H9 (cell line): ENCODE results near the gene KCNH1. TPM values are rescaled to one million over a fixed set of nuclear protein-coding genes. Genes with fewer than 3 reads are reported as not detected.

Experiments
- DNase-seq: peaks from one replicate; pipeline ENCODE4 v3.0.0-alpha.2; 2017
- H2AFZ ChIP-seq: one replicate; pipeline ENCODE4 v1.6.1; 2013; ENCODE audit warnings: mild to moderate bottlenecking, low read length, control low read depth, moderate library complexity
- H2AK5ac ChIP-seq: 2 replicates; pipeline ENCODE4 v1.6.1; 2013; ENCODE audit warnings: low read length, control low read depth, mixed read lengths; ENCODE audit not compliant: insufficient read length
- H2BK120ac ChIP-seq: one replicate; pipeline ENCODE4 v1.6.1; 2013; ENCODE audit warnings: low read depth, mild to moderate bottlenecking, low read length, control low read depth, inconsistent platforms; ENCODE audit not compliant: poor library complexity, severe bottlenecking
- H2BK12ac ChIP-seq: 2 replicates; pipeline ENCODE4 v1.6.1; 2013; ENCODE audit warnings: low read length, control low read depth, mixed read lengths, low read depth; ENCODE audit not compliant: insufficient read length
- H2BK15ac ChIP-seq: 2 replicates; pipeline ENCODE4 v1.6.1; 2013; ENCODE audit warnings: low read depth, low read length, control low read depth
- H2BK20ac ChIP-seq: one replicate; pipeline ENCODE4 v1.6.1; 2013; ENCODE audit warnings: low read depth, mild to moderate bottlenecking, low read length, control low read depth, inconsistent platforms; ENCODE audit not compliant: poor library complexity, severe bottlenecking
- H2BK5ac ChIP-seq: 2 replicates; pipeline ENCODE4 v1.6.1; 2013; ENCODE audit warnings: low read length, control low read depth, mixed read lengths; ENCODE audit not compliant: insufficient read length
- H3K14ac ChIP-seq: 2 replicates; pipeline ENCODE4 v1.6.1; 2013; ENCODE audit warnings: low read length, control low read depth; ENCODE audit not compliant: insufficient read depth
- H3K18ac ChIP-seq: 2 replicates; pipeline ENCODE4 v1.6.1; 2013; ENCODE audit warnings: low read depth, mild to moderate bottlenecking, mixed read lengths, low read length, control low read depth; ENCODE audit not compliant: insufficient read length
- H3K23ac ChIP-seq: 2 replicates; pipeline ENCODE4 v1.6.1; 2013; ENCODE audit warnings: low read length, control low read depth, mixed read lengths, low read depth; ENCODE audit not compliant: insufficient read length
- H3K23me2 ChIP-seq: 2 replicates; pipeline ENCODE4 v1.6.1; 2013; ENCODE audit warnings: low read depth, mild to moderate bottlenecking, mixed read lengths, low read length, control low read depth; ENCODE audit not compliant: insufficient read length, poor library complexity, severe bottlenecking
- H3K27ac ChIP-seq: 2 replicates; pipeline ENCODE4 v1.5.1; 2013; ENCODE audit warnings: low read length, control low read depth, mixed read lengths, low read depth; ENCODE audit not compliant: insufficient read length
- H3K27me3 ChIP-seq: 2 replicates; pipeline ENCODE4 v1.6.1; 2013; ENCODE audit warnings: low read length, control low read depth, inconsistent platforms; ENCODE audit not compliant: insufficient read depth
- H3K4ac ChIP-seq: 2 replicates; pipeline ENCODE4 v1.6.1; 2013; ENCODE audit warnings: low read depth, mild to moderate bottlenecking, control low read depth, inconsistent platforms, low read length, moderate library complexity
- H3K4me1 ChIP-seq: 2 replicates; pipeline ENCODE4 v1.6.1; 2013; ENCODE audit warnings: low read length, control low read depth, inconsistent platforms; ENCODE audit not compliant: insufficient read depth
- H3K4me2 ChIP-seq: 2 replicates; pipeline ENCODE4 v1.6.1; 2013; ENCODE audit warnings: low read length, control low read depth, mixed read lengths; ENCODE audit not compliant: insufficient read length, insufficient read depth
- H3K56ac ChIP-seq: 2 replicates; pipeline ENCODE4 v1.6.1; 2013; ENCODE audit warnings: low read depth, mild to moderate bottlenecking, mixed read lengths, low read length, control low read depth; ENCODE audit not compliant: insufficient read length
- H3K79me1 ChIP-seq: 2 replicates; pipeline ENCODE4 v1.6.1; 2013; ENCODE audit warnings: low read depth, mild to moderate bottlenecking, moderate library complexity, low read length, control low read depth, inconsistent platforms; ENCODE audit not compliant: insufficient read depth, poor library complexity, severe bottlenecking
- H3K79me2 ChIP-seq: 2 replicates; pipeline ENCODE4 v1.6.1; 2013; ENCODE audit warnings: low read length, control low read depth, inconsistent platforms; ENCODE audit not compliant: insufficient read depth
- H3K9ac ChIP-seq: 2 replicates; pipeline ENCODE4 v1.6.1; 2013; ENCODE audit warnings: low read length, control low read depth, mixed read lengths; ENCODE audit not compliant: insufficient read length; ENCODE audit errors: extremely low read depth
- H3K9me3 ChIP-seq: one replicate; pipeline ENCODE4 v1.6.1; 2013; ENCODE audit warnings: low read depth, low read length, inconsistent platforms; ENCODE audit not compliant: control insufficient read depth
- H3T11ph ChIP-seq: one replicate; pipeline ENCODE4 v1.6.1; 2013; ENCODE audit warnings: mild to moderate bottlenecking, low read length, control low read depth, inconsistent platforms
- H4K20me1 ChIP-seq: one replicate; pipeline ENCODE4 v1.6.1; 2013; ENCODE audit not compliant: control insufficient read depth, insufficient read length, insufficient read depth
- H4K5ac ChIP-seq: 2 replicates; pipeline ENCODE4 v1.6.1; 2013; ENCODE audit warnings: low read depth, mild to moderate bottlenecking, mixed read lengths, low read length, control low read depth; ENCODE audit not compliant: insufficient read length
- H4K8ac ChIP-seq: replicated peaks from 2 replicates; pipeline ENCODE4 v1.6.1; 2013; ENCODE audit warnings: low read length, control low read depth, mixed read lengths, low read depth; ENCODE audit not compliant: insufficient read length
- H4K91ac ChIP-seq: 2 replicates; pipeline ENCODE4 v1.6.1; 2013; ENCODE audit warnings: low read depth, mild to moderate bottlenecking, moderate library complexity, mixed read lengths, low read length, control low read depth; ENCODE audit not compliant: insufficient read length
- H3K27ac Mint-ChIP-seq, 3 experiments: 2 replicates in 2 of 3; 3 replicates in 1 of 3; pipeline ENCODE4 v1.8.0; 2020 to 2021; ENCODE audit warnings: mixed read lengths in 3 of 3, mild to moderate bottlenecking in 1 of 3, moderate library complexity in 1 of 3
- H3K27me3 Mint-ChIP-seq: 2 replicates; pipeline ENCODE4 v1.8.0; 2021; ENCODE audit warnings: low read depth, mild to moderate bottlenecking, moderate library complexity, mixed read lengths
- H3K36me3 Mint-ChIP-seq, 3 experiments: 2 replicates in 2 of 3; 3 replicates in 1 of 3; pipeline ENCODE4 v1.8.0; 2020 to 2021; ENCODE audit warnings: low read depth in 3 of 3, mixed read lengths in 3 of 3; ENCODE audit not compliant: insufficient read depth in 1 of 3
- H3K4me1 Mint-ChIP-seq, 2 experiments: 2 replicates each; pipeline ENCODE4 v1.8.0; 2020; ENCODE audit warnings: mixed read lengths in 2 of 2
- H3K4me3 Mint-ChIP-seq, 2 experiments: 2 replicates in 1 of 2; 3 replicates in 1 of 2; pipeline ENCODE4 v1.8.0; 2020 to 2021; ENCODE audit warnings: mild to moderate bottlenecking in 2 of 2, mixed read lengths in 2 of 2, moderate library complexity in 1 of 2
- H3K9me3 Mint-ChIP-seq, 2 experiments: 2 replicates in 1 of 2; 3 replicates in 1 of 2; pipeline ENCODE4 v1.8.0; 2020; ENCODE audit warnings: mild to moderate bottlenecking in 2 of 2, mixed read lengths in 2 of 2, moderate library complexity in 1 of 2
- CTCF ChIP-seq: fragments of 200-600 bp; sonication (generic); conservative IDR thresholded peaks from 3 replicates; pipeline ENCODE4 v1.8.0; 2021; ENCODE audit warnings: antibody characterized with exemption, mild to moderate bottlenecking
- total RNA-seq: library from RNA; stranded (reverse); gene quantifications from 2 replicates; pipeline ENCODE4 v1.2.1, GENCODE V29; 2021

KCNH1 gene
- total RNA-seq, 1 experiment from 2014 or later = 0.11 TPM

- H4K5ac ChIP-seq = no peak overlapping the region
- no peak overlapping the region for H2BK12ac ChIP-seq
- H3K4me2 ChIP-seq = no peak overlapping the region
- H3K79me1 ChIP-seq = no peaks in the 10 kb centered on the region
- no peaks in the 10 kb centered on the region for H3K27me3 ChIP-seq
- H2BK5ac ChIP-seq = no peak overlapping the region
- no peaks in the 10 kb centered on the region for H3K36me3 Mint-ChIP-seq
- no peak overlapping the region for H2BK120ac ChIP-seq
- H3K9me3 ChIP-seq = no peaks in the 10 kb centered on the region
- H3K9ac ChIP-seq = no peak overlapping the region
- H3K23me2 ChIP-seq = no peaks in the 10 kb centered on the region
- no peak for DNase-seq
- no peak overlapping the region for H4K8ac ChIP-seq
- H2BK15ac ChIP-seq = no peak overlapping the region
- H3K27ac ChIP-seq = no peak overlapping the region
- H3K4me3 Mint-ChIP-seq = no peak overlapping the region
- no peaks in the 10 kb centered on the region; the same call in 1 of the 2 replicates for H3K4me1 ChIP-seq
- no peak overlapping the region for H3K14ac ChIP-seq
- peaks cover 4 to 8% of the 10 kb centered on the region in 2 experiments; a peak in 3 of 4 replicates for H3K4me1 Mint-ChIP-seq
- H3K9me3 Mint-ChIP-seq = no peaks in the 10 kb centered on the region; a peak in 1 of 5 replicates
- no peak overlapping the region for H3K18ac ChIP-seq
- H3K27ac Mint-ChIP-seq = no peak overlapping the region
- no peak overlapping the region for H3K56ac ChIP-seq
- no peak overlapping the region for H2AK5ac ChIP-seq
- H4K20me1 ChIP-seq = no peaks in the 10 kb centered on the region
- no peak overlapping the region for H2AFZ ChIP-seq
- no peak for TF ChIP-seq CTCF
- H3T11ph ChIP-seq = no peak overlapping the region
- H2BK20ac ChIP-seq = no peak overlapping the region
- peaks cover 1% of the 10 kb centered on the region; the same call in 1 of the 2 replicates for H3K27me3 Mint-ChIP-seq
- H3K79me2 ChIP-seq = no peaks in the 10 kb centered on the region
- H3K23ac ChIP-seq = no peak overlapping the region
- H3K4ac ChIP-seq = no peak overlapping the region
- no peak overlapping the region for H4K91ac ChIP-seq
These were observed 255.4 kb downstream of the KCNH1 start for GRCh38 chr1:210878564-210878963.
